Mucosa of rectum (tissue), 2 donors: ENCODE data around the gene RARB.

Experiments used
- H3K27ac ChIP-seq, 2 donors: one replicate each; pipeline ENCODE4 v1.7.0; 2013; ENCODE audit warnings: inconsistent platforms in 2 of 2, low read depth in 2 of 2, low read length in 2 of 2
- H3K27me3 ChIP-seq, 2 donors: one replicate each; pipeline ENCODE4 v1.7.0; 2013; ENCODE audit warnings: low read length in 2 of 2; ENCODE audit not compliant: control insufficient read depth in 2 of 2, insufficient read depth in 2 of 2
- H3K36me3 ChIP-seq, 2 donors: one replicate each; pipeline ENCODE4 v1.7.0; 2013; ENCODE audit warnings: low read length in 2 of 2; ENCODE audit not compliant: control insufficient read depth in 2 of 2, insufficient read depth in 2 of 2
- H3K4me1 ChIP-seq, 2 donors: one replicate each; pipeline ENCODE4 v1.7.0; 2013; ENCODE audit warnings: low read length in 2 of 2, mild to moderate bottlenecking in 1 of 2; ENCODE audit not compliant: control insufficient read depth in 2 of 2, insufficient read depth in 2 of 2
- H3K4me3 ChIP-seq, 2 donors: one replicate each; pipeline ENCODE4 v1.7.0; 2013; ENCODE audit warnings: low read length in 2 of 2
- H3K9ac ChIP-seq, 2 donors: one replicate each; pipeline ENCODE4 v1.7.0; 2013; ENCODE audit warnings: low read length in 2 of 2, low read depth in 1 of 2, mild to moderate bottlenecking in 1 of 2
- H3K9me3 ChIP-seq, 2 donors: one replicate each; pipeline ENCODE4 v1.7.0; 2013; ENCODE audit warnings: low read length in 2 of 2; ENCODE audit not compliant: control insufficient read depth in 2 of 2
- donor health status: healthy.
- donor health status: Normal muscosa, but diverticular disease.

The RARB gene

DNA sequence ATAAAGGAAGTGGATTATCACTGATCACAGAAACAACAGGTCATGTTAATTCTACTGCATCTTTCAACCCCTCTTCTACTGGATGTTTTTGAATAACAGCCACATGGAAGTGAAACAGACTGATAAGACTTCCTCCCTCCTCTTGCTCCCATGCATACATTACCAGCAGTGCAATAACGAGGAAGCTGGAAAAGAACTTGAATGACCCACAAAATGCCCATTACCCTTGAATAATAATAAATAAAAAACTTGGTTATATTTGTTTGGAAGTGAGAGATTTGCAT, 51.6 kb downstream of the RARB start:
- H3K27me3 ChIP-seq = no peaks in the 10 kb centered on the region
- no peak overlapping the region for H3K9ac ChIP-seq
- no peaks in the 10 kb centered on the region for H3K36me3 ChIP-seq
- H3K9me3 ChIP-seq = no peaks in the 10 kb centered on the region
- H3K27ac ChIP-seq = no peak overlapping the region
- H3K4me1 ChIP-seq = no peaks in the 10 kb centered on the region
- H3K4me3 ChIP-seq = no peak overlapping the region

- Histone ChIP-seq H3K36me3 (no peaks in the 10 kb centered on the region), H3K27me3 (no peaks in the 10 kb centered on the region), H3K9me3 (no peaks in the 10 kb centered on the region), H3K4me3 (no peak overlapping the region), H3K27ac (no peak overlapping the region), H3K9ac (no peak overlapping the region), H3K4me1 (no peaks in the 10 kb centered on the region)
Observed at GRCh38 chr3:25480811-25481210, 52.7 kb downstream of the RARB start.

- Histone ChIP-seq H3K36me3 (no peaks in the 10 kb centered on the region), H3K27ac (no peak overlapping the region), H3K9me3 (no peaks in the 10 kb centered on the region), H3K4me1 (no peaks in the 10 kb centered on the region), H3K27me3 (no peaks in the 10 kb centered on the region), H3K9ac (no peak overlapping the region), H3K4me3 (no peak overlapping the region)
Observed at GRCh38 chr3:25481386-25481785, 53.3 kb downstream of the RARB start.

- H3K9me3 ChIP-seq = no peaks in the 10 kb centered on the region
- no peaks in the 10 kb centered on the region for H3K36me3 ChIP-seq
- no peak overlapping the region for H3K9ac ChIP-seq
- no peaks in the 10 kb centered on the region for H3K27me3 ChIP-seq
- H3K4me3 ChIP-seq = no peak overlapping the region
- no peaks in the 10 kb centered on the region for H3K4me1 ChIP-seq
- H3K27ac ChIP-seq = no peak overlapping the region
Observed at GRCh38 chr3:25483456-25483855, 55.4 kb downstream of the RARB start.

- Histone ChIP-seq H3K9ac (no peak overlapping the region), H3K4me1 (no peaks in the 10 kb centered on the region), H3K9me3 (no peaks in the 10 kb centered on the region), H3K36me3 (no peaks in the 10 kb centered on the region), H3K27me3 (no peaks in the 10 kb centered on the region), H3K4me3 (no peak overlapping the region), H3K27ac (no peak overlapping the region)
Observed at GRCh38 chr3:25485673-25486072, 57.6 kb downstream of the RARB start.

DNA sequence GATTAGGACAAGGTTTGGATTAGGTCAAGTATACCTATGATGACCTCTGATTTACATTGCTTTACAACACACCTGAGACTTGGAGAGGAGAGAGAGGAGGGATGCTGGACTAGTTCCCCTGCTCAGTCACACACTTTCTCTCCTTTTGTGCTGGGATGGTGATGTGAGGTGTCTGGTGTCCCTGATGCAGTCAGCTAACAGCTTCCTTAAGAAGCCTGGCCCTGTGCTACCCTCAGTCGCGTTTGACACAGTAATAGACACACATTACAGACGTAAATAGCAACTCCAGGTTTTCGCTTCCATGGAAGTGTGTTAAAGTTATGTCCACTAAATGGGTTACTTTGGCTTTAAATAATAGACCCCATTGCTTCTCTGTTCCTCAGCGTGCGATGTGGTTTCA, 58.9 kb downstream of the RARB start:
- H3K4me1 ChIP-seq = no peaks in the 10 kb centered on the region
- H3K36me3 ChIP-seq = no peaks in the 10 kb centered on the region
- no peaks in the 10 kb centered on the region for H3K27me3 ChIP-seq
- no peak overlapping the region for H3K9ac ChIP-seq
- H3K4me3 ChIP-seq = no peak overlapping the region
- no peak overlapping the region for H3K27ac ChIP-seq
- no peaks in the 10 kb centered on the region for H3K9me3 ChIP-seq

GRCh38 chr3:25489858-25490593, 62.0 kb downstream of the RARB start:
- no peak overlapping the region for H3K4me3 ChIP-seq
- H3K4me1 ChIP-seq = no peaks in the 10 kb centered on the region
- no peak overlapping the region for H3K27ac ChIP-seq
- no peaks in the 10 kb centered on the region for H3K9me3 ChIP-seq
- no peak overlapping the region for H3K9ac ChIP-seq
- no peaks in the 10 kb centered on the region for H3K27me3 ChIP-seq
- H3K36me3 ChIP-seq = no peaks in the 10 kb centered on the region

DNA sequence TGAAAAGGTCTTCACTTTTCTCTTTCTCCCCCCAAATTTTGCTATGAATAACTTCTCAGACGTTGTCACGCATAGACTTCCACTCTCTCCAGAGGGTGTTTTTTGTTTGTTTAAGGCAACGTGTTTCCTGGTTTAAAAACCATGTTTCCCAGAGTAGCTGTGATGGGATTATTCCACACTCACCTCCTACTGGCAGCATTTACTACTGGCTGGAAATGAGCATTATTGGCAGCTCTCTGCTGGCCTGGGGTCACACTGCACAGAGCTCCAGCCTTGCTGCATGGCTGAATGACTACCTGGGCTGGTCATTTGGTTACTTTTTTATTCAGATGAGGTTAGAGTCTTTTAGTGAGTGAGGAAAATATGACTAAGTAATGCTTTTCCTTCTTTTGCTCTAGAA, 65.2 kb downstream of the RARB start:
- Histone ChIP-seq H3K27me3 (no peaks in the 10 kb centered on the region), H3K4me1 (no peaks in the 10 kb centered on the region), H3K9ac (no peak overlapping the region), H3K9me3 (no peaks in the 10 kb centered on the region), H3K27ac (no peak overlapping the region), H3K4me3 (no peak overlapping the region), H3K36me3 (no peaks in the 10 kb centered on the region)

DNA sequence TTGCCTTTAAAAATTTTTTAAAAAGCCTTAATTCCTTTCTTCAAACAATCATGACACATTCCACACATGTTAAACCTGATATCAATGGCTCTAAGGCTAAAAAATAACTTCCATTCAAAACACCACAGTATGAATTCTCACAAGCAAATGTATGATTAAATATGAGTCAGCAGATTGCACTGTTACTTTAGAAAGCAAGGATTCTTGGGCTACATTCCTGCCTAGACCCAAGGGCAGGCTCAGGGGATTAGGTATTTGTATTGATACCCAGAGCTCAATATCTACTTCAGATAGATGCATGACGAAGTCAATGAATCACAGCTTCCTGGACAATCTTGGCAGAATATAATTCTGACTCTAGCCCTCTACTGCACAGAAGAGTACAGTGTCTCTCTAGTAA, 65.7 kb downstream of the RARB start:
- Histone ChIP-seq H3K27me3 (no peaks in the 10 kb centered on the region), H3K27ac (no peak overlapping the region), H3K4me3 (no peak overlapping the region), H3K36me3 (no peaks in the 10 kb centered on the region), H3K9ac (no peak overlapping the region), H3K9me3 (no peaks in the 10 kb centered on the region), H3K4me1 (no peaks in the 10 kb centered on the region)

DNA sequence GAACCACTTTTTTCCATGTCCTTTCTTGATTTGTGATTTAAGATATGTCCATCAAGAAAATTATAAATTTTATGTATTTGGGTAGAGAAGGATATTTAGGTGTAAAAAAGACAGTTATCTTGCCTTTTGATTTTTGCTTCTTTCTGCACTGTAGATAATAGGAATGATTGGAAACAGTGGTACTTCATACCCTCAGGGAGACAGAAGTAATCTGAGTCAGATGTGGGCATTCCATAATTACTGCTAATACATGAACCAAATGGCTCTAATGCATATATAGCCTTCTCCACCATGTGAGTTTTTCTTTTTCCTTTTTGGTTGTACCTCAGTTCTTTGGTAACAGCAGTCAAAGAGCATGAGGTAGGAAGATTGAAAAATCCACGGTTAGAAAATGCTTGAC, 67.2 kb downstream of the RARB start:
- Histone ChIP-seq H3K27me3 (no peaks in the 10 kb centered on the region), H3K9me3 (no peaks in the 10 kb centered on the region), H3K4me3 (no peak overlapping the region), H3K36me3 (no peaks in the 10 kb centered on the region), H3K9ac (no peak overlapping the region), H3K4me1 (no peaks in the 10 kb centered on the region), H3K27ac (no peak overlapping the region)

- H3K9ac ChIP-seq = no peak overlapping the region
- no peaks in the 10 kb centered on the region for H3K36me3 ChIP-seq
- H3K9me3 ChIP-seq = no peaks in the 10 kb centered on the region
- no peak overlapping the region for H3K4me3 ChIP-seq
- no peak overlapping the region for H3K27ac ChIP-seq
- H3K27me3 ChIP-seq = no peaks in the 10 kb centered on the region
- H3K4me1 ChIP-seq = no peaks in the 10 kb centered on the region
Observed at GRCh38 chr3:25495726-25496253, 67.7 kb downstream of the RARB start.
